Heart right ventricle (tissue), 16 donors: ENCODE results near the gene DNASE2. TPM values are rescaled to one million over a fixed set of nuclear protein-coding genes. Genes with fewer than 3 reads are reported as not detected.
"Not testable (repeated sequence)": the region's sequence is repeated elsewhere in the genome, so short reads cannot be mapped to it uniquely, and the experiment has no call there.

Source experiments
- ATAC-seq, 8 donors: fragments of 200-7000 bp; cut with Tn5 transposase; one replicate each; pipeline ENCODE4 v1.9.1; 2020; ENCODE audit warnings: mild to moderate bottlenecking in 8 of 8, moderate library complexity in 8 of 8, moderate number of reproducible peaks in 1 of 8
- DNase-seq, 2 donors: peaks; one replicate each; pipeline ENCODE4 v3.0.0-alpha.2; 2020
- H3K27ac ChIP-seq, 10 donors: fragments of 200-600 bp; sonication (generic) in 2 of 10; one replicate each; pipeline versions ENCODE4 v1.5.0 to v1.8.0; 2020 to 2022; ENCODE audit warnings: mild to moderate bottlenecking in 3 of 10
- H3K27me3 ChIP-seq, 7 donors: fragments of 200-600 bp; one replicate each; pipeline ENCODE4 v1.8.0; 2021 to 2022; ENCODE audit warnings: mild to moderate bottlenecking in 2 of 7
- H3K36me3 ChIP-seq, 9 donors: fragments of 200-600 bp; sonication (generic) in 1 of 9; one replicate each; pipeline versions ENCODE4 v1.5.0 to v1.8.0; 2020 to 2022; ENCODE audit warnings: mild to moderate bottlenecking in 2 of 9
- H3K4me1 ChIP-seq, 9 donors: fragments of 200-600 bp; sonication (generic) in 1 of 9; one replicate each; pipeline versions ENCODE4 v1.5.0 to v1.8.0; 2020 to 2022; ENCODE audit warnings: mild to moderate bottlenecking in 4 of 9
- H3K4me3 ChIP-seq, 10 donors: fragments of 200-600 bp; sonication (generic) in 2 of 10; one replicate each; pipeline versions ENCODE4 v1.5.0 to v1.8.0; 2020 to 2022; ENCODE audit warnings: mild to moderate bottlenecking in 7 of 10, moderate library complexity in 2 of 10
- H3K9me3 ChIP-seq, 11 donors: fragments of 200-600 bp in 10 of 11; sonication (generic) in 2 of 11; one replicate each; pipeline versions ENCODE4 v1.5.0 to v1.8.0; 2013 to 2022; ENCODE audit warnings: mild to moderate bottlenecking in 2 of 11, control low read depth in 1 of 11, moderate library complexity in 1 of 11
- WGBS, 2 donors: extraction: QIAGEN DNeasy Blood & Tissue Kit; methylation state at CpG; one replicate each; pipeline ENCODE4 v1.1.7; 2013; ENCODE audit warnings: inconsistent platforms in 1 of 2; 5-methylcytosine and 5-hydroxymethylcytosine counted together
- intact Hi-C, 10 donors: fragments of 100-400 bp; cut with DNase I; formaldehyde crosslinking; loops; one replicate each; pipeline versions ENCODE4 v1.11.1 to v1.14.2; 2022
- polyA plus RNA-seq, 2 donors: library from polyadenylated mRNA; stranded (reverse); fragments of 200-250 nt; gene quantifications; one replicate each; pipeline ENCODE4 v1.2.3, GENCODE V29; 2013
- total RNA-seq, 10 donors: library from RNA; stranded (reverse); fragmentation: NEBNext Ultra II Directional in 3 of 10; extraction: Animal tissue kit (Norgen Biotek cat#: 25700) in 3 of 10; gene quantifications; one replicate each; pipeline versions ENCODE4 v1.2.1 to v1.2.4, GENCODE V29; 2021 to 2023
- TF ChIP-seq, protein P1 (sequence below), 9 donors: fragments of 200-600 bp; sonication (generic) in 2 of 9; IDR thresholded peaks; one replicate each; pipeline versions ENCODE4 v1.5.0 to v1.8.0; 2021 to 2022; ENCODE audit warnings: antibody characterized with exemption in 9 of 9, mild to moderate bottlenecking in 5 of 9, moderate library complexity in 1 of 9
- donor health status: Arrhythmogenic right ventricular cardiomyopathy.
- donor health status: ischemic (EF 13 %, LVEDD 7.1; RV severe dilation, severe dysfunction).
- donor health status: healthy with polysubstance abuse.
- donor health status: DM: no; HTN: yes; CAD: no.
- donor health status: DM: no; HTN: no; CAD: no.
- donor health status: ischemic (EF 25% LVEDD 6.9; RV normal size, moderate dysfunction).
- donor health status: ischemic (EF 25% LVEDD 5.7; RV mildly dilated, moderate dysfunction).
- donor health status: healthy.
- donor health status: DM: yes; HTN: yes; CAD: no.
- donor health status: Ischemic cardiomyopathy.
- donor health status: ischemic (EF 35%, LVEDD 5.7; RV mildly dilated, moderate dysfunction).
- donor health status: nonischemic (EF 11% LVEDD 7.7; RV severe dilation, severe dysfunction).
- donor health status: DM: yes; HTN: yes; CAD: no.
- donor health status: PGD.
- donor health status: ischemic (EF 29% LVEDD 5.4; RV normal size, mild dysfunction).
- donor health status: nonischemic (EF 23%, LVEDD 6.1; RV moderate dilation, normal function).

Gene DNASE2
- total and polyA plus RNA-seq, 12 donors: 10.5 to 34.9 (median 19.9) TPM

DNA sequence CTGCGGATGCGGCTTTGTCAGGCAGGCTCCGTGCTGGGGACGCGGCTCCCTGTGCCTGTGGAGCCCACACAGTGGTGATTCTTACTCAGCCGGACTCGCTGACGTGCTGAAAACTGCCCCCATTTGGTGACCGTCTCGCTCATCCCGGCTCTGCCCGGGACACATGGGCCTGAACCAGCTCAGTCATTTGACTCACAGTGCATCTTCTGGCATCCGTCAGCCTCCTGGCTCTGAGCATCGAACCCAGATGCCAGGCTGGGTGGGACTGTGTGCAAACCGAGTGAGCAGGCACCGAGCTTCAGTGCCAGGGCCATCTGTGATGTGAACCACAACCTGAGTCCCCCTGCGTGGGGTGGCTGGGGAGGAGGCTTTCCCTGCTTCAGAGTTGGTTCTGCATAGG lies 15.2 kb upstream of the DNASE2 start:
- no peak overlapping the region for H3K4me3 ChIP-seq
- peaks cover 0 to 75% (median 0%) of the 10 kb centered on the region in 9 donors for H3K36me3 ChIP-seq
- no peak for ATAC-seq
- intact Hi-C loops: no loop called here
- H3K27me3 ChIP-seq: no peaks in the 10 kb centered on the region
- DNase-seq: no peak
- WGBS, 2 donors: 96 to 97% methylated on average over 17 of the region's 17 CpGs
- H3K4me1 ChIP-seq: peaks cover 6 to 12% (median 9%) of the 10 kb centered on the region in 9 donors
- no peaks in the 10 kb centered on the region for H3K9me3 ChIP-seq
- TF ChIP-seq, protein P1, sequence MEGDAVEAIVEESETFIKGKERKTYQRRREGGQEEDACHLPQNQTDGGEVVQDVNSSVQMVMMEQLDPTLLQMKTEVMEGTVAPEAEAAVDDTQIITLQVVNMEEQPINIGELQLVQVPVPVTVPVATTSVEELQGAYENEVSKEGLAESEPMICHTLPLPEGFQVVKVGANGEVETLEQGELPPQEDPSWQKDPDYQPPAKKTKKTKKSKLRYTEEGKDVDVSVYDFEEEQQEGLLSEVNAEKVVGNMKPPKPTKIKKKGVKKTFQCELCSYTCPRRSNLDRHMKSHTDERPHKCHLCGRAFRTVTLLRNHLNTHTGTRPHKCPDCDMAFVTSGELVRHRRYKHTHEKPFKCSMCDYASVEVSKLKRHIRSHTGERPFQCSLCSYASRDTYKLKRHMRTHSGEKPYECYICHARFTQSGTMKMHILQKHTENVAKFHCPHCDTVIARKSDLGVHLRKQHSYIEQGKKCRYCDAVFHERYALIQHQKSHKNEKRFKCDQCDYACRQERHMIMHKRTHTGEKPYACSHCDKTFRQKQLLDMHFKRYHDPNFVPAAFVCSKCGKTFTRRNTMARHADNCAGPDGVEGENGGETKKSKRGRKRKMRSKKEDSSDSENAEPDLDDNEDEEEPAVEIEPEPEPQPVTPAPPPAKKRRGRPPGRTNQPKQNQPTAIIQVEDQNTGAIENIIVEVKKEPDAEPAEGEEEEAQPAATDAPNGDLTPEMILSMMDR (IDR thresholded peaks at IDR 0.05): no peak
- no peak overlapping the region for H3K27ac ChIP-seq

- intact Hi-C loops: no loop called here
- Histone ChIP-seq H3K4me3 (no peak overlapping the region), H3K4me1 (peaks cover 6 to 18% (median 12%) of the 10 kb centered on the region in 9 donors), H3K27me3 (no peaks in the 10 kb centered on the region), H3K36me3 (peaks cover 0 to 57% (median 0%) of the 10 kb centered on the region in 9 donors), H3K9me3 (no peaks in the 10 kb centered on the region), H3K27ac (no peak overlapping the region)
- TF ChIP-seq, protein P1 (IDR thresholded peaks at IDR 0.05): no peak
- DNase-seq (no peak), ATAC-seq (no peak)
- 92 to 95% methylated on average over 5 of the region's 5 CpGs for WGBS, 2 donors
These were observed 12.3 kb upstream of the DNASE2 start for GRCh38 chr19:12893582-12893981.

DNA sequence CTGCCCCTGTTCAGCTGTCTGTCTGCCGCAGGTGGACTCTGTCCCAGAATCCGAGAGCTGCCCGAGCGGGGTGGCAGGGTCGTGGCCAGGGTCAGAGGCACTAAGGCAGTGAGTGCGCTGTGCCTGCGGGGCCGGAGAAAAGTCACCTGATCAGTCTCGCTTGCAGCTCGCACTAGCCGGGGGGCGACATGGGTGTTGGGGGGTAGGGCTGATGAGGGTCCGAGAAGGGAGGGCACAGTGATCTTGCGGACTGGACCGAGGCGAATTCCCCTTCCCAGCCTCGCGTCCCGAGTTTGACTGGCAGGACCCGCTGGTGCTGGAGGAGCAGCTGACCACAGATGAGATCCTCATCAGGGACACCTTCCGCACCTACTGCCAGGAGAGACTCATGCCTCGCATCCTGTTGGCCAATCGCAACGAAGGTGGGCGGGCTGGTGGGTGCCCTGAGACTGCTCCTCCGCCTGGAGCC lies 10.3 kb upstream of the DNASE2 start:
- Histone ChIP-seq H3K4me3 (peak overlapping the region; percentile 54 to 99 (median 90)), H3K4me1 (peaks cover 6 to 18% (median 12%) of the 10 kb centered on the region in 9 donors), H3K36me3 (peaks cover 0 to 37% (median 0%) of the 10 kb centered on the region in 9 donors), H3K27me3 (peaks cover 0 to 6% (median 0%) of the 10 kb centered on the region in 7 donors), H3K27ac (peak overlapping the region in 9 of 10 donors; percentile 54 to 85 (median 77)), H3K9me3 (no peaks in the 10 kb centered on the region)
- DNase-seq: no peak
- 7 to 8% methylated on average over 25 to 26 of the region's 26 CpGs for WGBS, 2 donors
- peak in 2 of 8 donors; percentile 1 for ATAC-seq
- TF ChIP-seq, protein P1 (IDR thresholded peaks at IDR 0.05): no peak
- intact Hi-C loops: no loop called here

- WGBS, 2 donors: 0% methylated on average over 49 of the region's 49 CpGs
- intact Hi-C loops: no loop called here
- no peaks in the 10 kb centered on the region for H3K9me3 ChIP-seq
- H3K4me1 ChIP-seq: peaks cover 6 to 20% (median 12%) of the 10 kb centered on the region in 9 donors
- ATAC-seq (peak; percentile 96 to 99 (median 99)), DNase-seq (peak; percentile 93 to 98)
- H3K4me3 ChIP-seq: peak within 1 kb of the TSS; percentile 54 to 99 (median 90)
- H3K27ac ChIP-seq: peak within 1 kb of the TSS in 9 of 10 donors; percentile 54 to 85 (median 77)
- TF ChIP-seq, protein P1 (IDR thresholded peaks at IDR 0.05): peak in 1 of 9 donors; percentile 10
- peaks cover 0 to 30% (median 0%) of the 10 kb centered on the region in 9 donors for H3K36me3 ChIP-seq
- peaks cover 0 to 12% (median 5%) of the 10 kb centered on the region in 7 donors for H3K27me3 ChIP-seq
These were observed 9.7 kb upstream of the DNASE2 start, which contains the start of gene GCDH for GRCh38 chr19:12890787-12891552. Gene GCDH, plus strand, starts transcription at chr19:12891160. Its CDS starts 145 bp downstream, at chr19:12891305.

DNA sequence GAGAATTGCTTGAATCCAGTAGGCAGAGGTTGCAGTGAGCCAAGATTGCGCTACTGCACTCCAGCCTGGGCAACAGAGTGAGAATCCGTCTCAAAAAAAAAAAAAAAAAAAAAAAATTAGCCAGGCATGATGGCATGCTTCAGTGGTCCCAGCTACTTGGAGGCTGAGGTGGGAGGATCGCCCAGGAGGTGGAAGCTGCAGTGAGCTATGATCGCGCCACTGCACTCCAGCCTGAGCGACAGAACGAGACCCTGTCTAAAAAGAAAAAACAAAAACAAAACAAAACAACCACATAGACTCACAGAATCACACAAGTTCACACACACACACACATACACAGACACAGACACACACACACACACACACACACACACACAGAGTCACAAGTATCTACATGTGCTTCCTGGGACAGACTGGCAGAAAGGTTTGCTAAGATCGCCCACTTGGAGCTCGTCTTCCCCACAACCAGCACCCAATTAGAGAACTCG lies 9.1 kb upstream of the DNASE2 start:
- Histone ChIP-seq H3K27ac (peak overlapping the region in 2 of 10 donors; percentile 77 to 85), H3K4me3 (peak overlapping the region in 8 of 10 donors; percentile 54 to 99 (median 90)), H3K4me1 (peaks cover 7 to 26% (median 18%) of the 10 kb centered on the region in 9 donors), H3K36me3 (peaks cover 0 to 24% (median 0%) of the 10 kb centered on the region in 9 donors), H3K27me3 (peaks cover 0 to 19% (median 11%) of the 10 kb centered on the region in 7 donors)
- intact Hi-C loops, DNase-seq, ATAC-seq, H3K9me3 ChIP-seq: not testable (repeated sequence)
- 29 to 35% methylated on average over 10 of the region's 10 CpGs for WGBS, 2 donors
